SK-N-SH (cell line): ENCODE results near the gene FAM222B. TPM values are rescaled to one million over a fixed set of nuclear protein-coding genes. Genes with fewer than 3 reads are reported as not detected.

Experiments used
- CTCF ChIA-PET: fragments of 300-600, 350-600 bp; formaldehyde crosslinking; extraction: SDS; loops from one replicate; lab custom pipeline; 2021; lab: Yijun Ruan, JAX
- POLR2A ChIA-PET: fragments of 350-600 bp; sonication (Branson Sonifier 250); formaldehyde crosslinking; extraction: SDS; loops from one replicate; lab custom pipeline; 2020; ENCODE audit warnings: antibody characterized with exemption, inconsistent platforms; lab: Yijun Ruan, JAX
- DNase-seq: peaks from one replicate; pipeline ENCODE4 v3.0.0; 2012
- H2AFZ ChIP-seq: fragments of 200-600 bp; sonication (generic); 2 replicates; pipeline ENCODE4 v1.8.1; 2016; ENCODE audit warnings: antibody characterized with exemption, mild to moderate bottlenecking, low read depth
- H3F3A ChIP-seq: fragments of 200-600 bp; sonication (generic); replicated peaks from 2 replicates; pipeline ENCODE3; 2016; ENCODE audit warnings: antibody characterized with exemption, mild to moderate bottlenecking; ENCODE audit not compliant: insufficient read depth
- H3K27ac ChIP-seq, 2 experiments: fragments of 200-500 bp in 1 of 2; fragments of 200-600 bp in 1 of 2; sonication (Bioruptor generic) in 1 of 2; sonication (generic), shearing (Covaris generic) in 1 of 2; 2 replicates each; pipeline versions ENCODE4 v1.5.1 to v1.6.1; 2014 to 2016; ENCODE audit warnings: low read depth in 2 of 2, inconsistent platforms in 1 of 2, low read length in 1 of 2, mild to moderate bottlenecking in 1 of 2, mixed read lengths in 1 of 2
- H3K27me3 ChIP-seq: fragments of 200-600 bp; sonication (generic), shearing (Covaris generic); 2 replicates; pipeline ENCODE4 v1.6.1; 2016; ENCODE audit warnings: mixed run types; ENCODE audit not compliant: insufficient read depth
- H3K36me3 ChIP-seq, 2 experiments: fragments of 200-500 bp in 1 of 2; fragments of 200-600 bp in 1 of 2; sonication (Bioruptor generic) in 1 of 2; sonication (generic) in 1 of 2; replicated peaks in 1 of 2; 2 replicates each; pipeline versions ENCODE3 to v1.5.1; 2014 to 2016; ENCODE audit warnings: low read length in 1 of 2, mild to moderate bottlenecking in 1 of 2; ENCODE audit not compliant: insufficient read depth in 2 of 2, control insufficient read depth in 1 of 2
- H3K4me1 ChIP-seq, 2 experiments: fragments of 200-500 bp in 1 of 2; fragments of 200-600 bp in 1 of 2; sonication (Bioruptor generic) in 1 of 2; sonication (generic), shearing (Covaris generic) in 1 of 2; 2 replicates each; pipeline versions ENCODE4 v1.5.1 to v1.6.1; 2014 to 2016; ENCODE audit warnings: low read depth in 1 of 2, low read length in 1 of 2, mixed run types in 1 of 2; ENCODE audit not compliant: insufficient read depth in 2 of 2, control insufficient read depth in 1 of 2
- H3K4me2 ChIP-seq: fragments of 200-600 bp; sonication (generic), shearing (Covaris generic); 2 replicates; pipeline ENCODE4 v1.6.1; 2017; ENCODE audit warnings: mixed run types
- H3K4me3 ChIP-seq, 2 experiments: fragments of 200-500 bp in 1 of 2; fragments of 200-600 bp in 1 of 2; sonication (Bioruptor generic) in 1 of 2; sonication (generic), shearing (Covaris generic) in 1 of 2; 2 replicates each; pipeline versions ENCODE4 v1.5.1 to v1.8.1; 2014 to 2016; ENCODE audit warnings: low read depth in 2 of 2, inconsistent platforms in 1 of 2, low read length in 1 of 2, mild to moderate bottlenecking in 1 of 2, mixed read lengths in 1 of 2, moderate library complexity in 1 of 2
- H3K79me2 ChIP-seq: fragments of 200-600 bp; sonication (generic); 2 replicates; pipeline ENCODE4 v1.8.1; 2017; ENCODE audit warnings: mild to moderate bottlenecking; ENCODE audit not compliant: insufficient read depth
- H3K9ac ChIP-seq: fragments of 200-600 bp; sonication (generic); 2 replicates; pipeline ENCODE4 v1.6.1; 2017; ENCODE audit warnings: mixed run types
- H3K9me2 ChIP-seq: fragments of 200-600 bp; sonication (generic); 2 replicates; pipeline ENCODE4 v1.6.1; 2017; ENCODE audit warnings: mixed run types
- H3K9me3 ChIP-seq: fragments of 200-600 bp; sonication (generic); 2 replicates; pipeline ENCODE4 v1.6.1; 2017; ENCODE audit warnings: mixed run types, mild to moderate bottlenecking, moderate library complexity
- H4K20me1 ChIP-seq: fragments of 200-600 bp; sonication (generic); 2 replicates; pipeline ENCODE4 v1.6.1; 2017; ENCODE audit warnings: mild to moderate bottlenecking, mixed run types; ENCODE audit not compliant: insufficient read depth
- ELF1 ChIP-seq: IDR thresholded peaks from 2 replicates; pipeline ENCODE4 v1.4.0; 2012
- EP300 ChIP-seq, 2 experiments: IDR thresholded peaks; 2 replicates each; pipeline versions ENCODE4 v1.4.0 to v1.6.1; 2012; ENCODE audit warnings: borderline replicate concordance in 1 of 2, low read depth in 1 of 2, low read length in 1 of 2
- EZH2phosphoT487 ChIP-seq: fragments of 200-600 bp; sonication (generic); IDR thresholded peaks from 2 replicates; pipeline ENCODE4 v1.6.1; 2017; ENCODE audit warnings: low read depth, mixed run types, mild to moderate bottlenecking, antibody characterized with exemption, moderate library complexity, borderline replicate concordance
- FOSL2 ChIP-seq: IDR thresholded peaks from 2 replicates; pipeline ENCODE4 v1.4.0; 2012; ENCODE audit warnings: low read depth, mild to moderate bottlenecking, moderate library complexity, borderline replicate concordance
- FOXJ3 ChIP-seq: sonication (generic); formaldehyde crosslinking; IDR thresholded peaks from 2 replicates; pipeline ENCODE4 v1.5.1; 2020; ENCODE audit warnings: mild to moderate bottlenecking, missing genetic modification reagents
- FOXM1 ChIP-seq: IDR thresholded peaks from 2 replicates; pipeline ENCODE4 v1.4.0; 2012; ENCODE audit warnings: low read depth, mild to moderate bottlenecking
- IRF3 ChIP-seq: fragments of 150-350 bp; IDR thresholded peaks from 2 replicates; pipeline ENCODE4 v1.6.1; 2016; ENCODE audit warnings: mild to moderate bottlenecking, low read depth, low read length
- MAX ChIP-seq: IDR thresholded peaks from 2 replicates; pipeline ENCODE4 v1.4.0; 2012; ENCODE audit warnings: low read depth
- MEF2A ChIP-seq: IDR thresholded peaks from 2 replicates; pipeline ENCODE4 v1.4.0; 2012; ENCODE audit warnings: low read depth, borderline replicate concordance
- MXI1 ChIP-seq: IDR thresholded peaks from 2 replicates; pipeline ENCODE4 v1.6.1; 2012; ENCODE audit warnings: mild to moderate bottlenecking, low read depth, low read length, improper control_type of control experiment
- PBX3 ChIP-seq: IDR thresholded peaks from 2 replicates; pipeline ENCODE4; 2012
- RAD21 ChIP-seq: IDR thresholded peaks from 2 replicates; pipeline ENCODE4 v1.6.1; 2012; ENCODE audit warnings: mild to moderate bottlenecking, low read length
- REST ChIP-seq: IDR thresholded peaks from 2 replicates; pipeline ENCODE4 v1.6.1; 2012; ENCODE audit warnings: mild to moderate bottlenecking, low read depth, low read length, moderate library complexity
- RXRA ChIP-seq: IDR thresholded peaks from 2 replicates; pipeline ENCODE4 v1.4.0; 2012; ENCODE audit warnings: low read depth, mild to moderate bottlenecking, borderline replicate concordance
- SIN3A ChIP-seq: IDR thresholded peaks from 2 replicates; pipeline ENCODE4 v1.6.1; 2012; ENCODE audit warnings: low read depth, mild to moderate bottlenecking, low read length, moderate library complexity, borderline replicate concordance
- TEAD4 ChIP-seq: IDR thresholded peaks from 2 replicates; pipeline ENCODE4 v1.4.0; 2012; ENCODE audit warnings: mild to moderate bottlenecking, borderline replicate concordance; ENCODE audit not compliant: insufficient read depth
- USF2 ChIP-seq: fragments of 150-350 bp; IDR thresholded peaks from 2 replicates; pipeline ENCODE4 v1.6.1; 2017; ENCODE audit warnings: antibody characterized with exemption, low read length, low read depth, borderline replicate concordance
- WGBS: methylation state at CpG from one replicate; pipeline ENCODE4 v1.1.6; 2017; ENCODE audit warnings: low lambda C conversion rate; 5-methylcytosine and 5-hydroxymethylcytosine counted together
- polyA plus RNA-seq, 3 experiments: library from polyadenylated mRNA; depleted of rRNA; stranded (reverse); fragments of >200 nt; gene quantifications; 2 replicates each; pipeline ENCODE4 v1.2.3, GENCODE V29; 2012

FAM222B gene
- polyA plus RNA-seq, 1 of the 3 experiments (the other 2 are of a cell fraction) = 9.0 TPM

GRCh38 chr17:28737770-28738679 lies 104.6 kb downstream of the FAM222B start:
- Histone ChIP-seq H3K4me3 (no peak overlapping the region), H3K79me2 (peaks cover 4% of the 10 kb centered on the region; the same call in 1 of the 2 replicates), H4K20me1 (no peaks in the 10 kb centered on the region), H3K9me2 (no peaks in the 10 kb centered on the region), H3F3A (peaks cover 14% of the 10 kb centered on the region), H3K4me2 (no peak overlapping the region), H3K27ac (no peak overlapping the region), H3K9ac (no peak overlapping the region), H3K36me3 (no peaks in the 10 kb centered on the region), H3K4me1 (peaks cover 6 to 18% of the 10 kb centered on the region in 2 experiments; a peak in 2 of 4 replicates), H3K9me3 (no peaks in the 10 kb centered on the region), H3K27me3 (no peaks in the 10 kb centered on the region), H2AFZ (no peak overlapping the region)
- POLR2A ChIA-PET = no interaction called here
- WGBS = 94% methylated on average over 12 of the region's 22 CpGs
- TF ChIP-seq TEAD4 = no peak
- TF ChIP-seq EP300 (IDR thresholded peaks at IDR 0.05; ENCODE audit: borderline replicate concordance in 1 of 2, low read depth in 1 of 2, low read length in 1 of 2) = no peak
- TF ChIP-seq RAD21 = no peak
- CTCF ChIA-PET = interaction anchor here (1.2 to 20.4 kb wide), 2 partner anchors 12 to 14 kb away, joined by 3 to 612 read pairs; partner anchors contain the start of genes NEK8, RPL23A and TLCD1
- no peak for DNase-seq

GRCh38 chr17:28737316-28737715 lies 105.3 kb downstream of the FAM222B start:
- H2AFZ ChIP-seq = no peak overlapping the region
- no peaks in the 10 kb centered on the region for H3K9me3 ChIP-seq
- H3K27ac ChIP-seq = no peak overlapping the region
- H3K36me3 ChIP-seq = no peaks in the 10 kb centered on the region
- H3K9me2 ChIP-seq = no peaks in the 10 kb centered on the region
- H3K4me1 ChIP-seq = peaks cover under 1 to 15% of the 10 kb centered on the region in 2 experiments; a peak in 2 of 4 replicates
- H3K4me2 ChIP-seq = no peak overlapping the region
- H3K9ac ChIP-seq = no peak overlapping the region
- DNase-seq = no peak
- H3K4me3 ChIP-seq = no peak overlapping the region
- 92% methylated on average over 11 of the region's 12 CpGs for WGBS
- TF ChIP-seq FOSL2 (no peak), EP300 (IDR thresholded peaks at IDR 0.05; ENCODE audit: borderline replicate concordance in 1 of 2, low read depth in 1 of 2, low read length in 1 of 2) (no peak), MEF2A (no peak), ELF1 (no peak), RAD21 (no peak), FOXJ3 (no peak), EZH2phosphoT487 (no peak), PBX3 (no peak), MAX (no peak), USF2 (no peak), SIN3A (no peak), REST (no peak), RXRA (no peak), MXI1 (no peak), FOXM1 (no peak), IRF3 (no peak)
- peaks cover 7% of the 10 kb centered on the region for H3F3A ChIP-seq
- H4K20me1 ChIP-seq = no peaks in the 10 kb centered on the region
- peaks cover 4% of the 10 kb centered on the region; the same call in 1 of the 2 replicates for H3K79me2 ChIP-seq
- ChIA-PET POLR2A (no interaction called here), CTCF (no interaction called here)
- H3K27me3 ChIP-seq = no peaks in the 10 kb centered on the region
